Measurements from ENCODE around the gene ARHGAP22.

Gene ARHGAP22

GRCh38 chr10:48418189-48418788 lies 186.6 kb downstream of the ARHGAP22 start:
- no peak for DNase-seq (ENCODE audit: low spot score)

- DNase-seq (ENCODE audit: low spot score), result no peak
Measured at GRCh38 chr10:48417374-48417773, 187.5 kb downstream of the ARHGAP22 start.

GRCh38 chr10:48416584-48417232 lies 188.2 kb downstream of the ARHGAP22 start:
- no peak for DNase-seq (ENCODE audit: low spot score)

- no peak for DNase-seq (ENCODE audit: low spot score)
Measured at GRCh38 chr10:48414778-48415177, 190.1 kb downstream of the ARHGAP22 start.

GRCh38 chr10:48414160-48414559 lies 190.7 kb downstream of the ARHGAP22 start:
- DNase-seq (ENCODE audit: low spot score), result no peak

GRCh38 chr10:48412933-48413332 lies 191.9 kb downstream of the ARHGAP22 start:
- no peak for DNase-seq (ENCODE audit: low spot score)

- DNase-seq (ENCODE audit: low spot score), result no peak
Measured at GRCh38 chr10:48412081-48412480, 192.8 kb downstream of the ARHGAP22 start.

- no peak for DNase-seq (ENCODE audit: low spot score)
Measured at GRCh38 chr10:48411510-48411909, 193.4 kb downstream of the ARHGAP22 start.

- DNase-seq (ENCODE audit: low spot score), result no peak
Measured at GRCh38 chr10:48410503-48410902, 194.4 kb downstream of the ARHGAP22 start.

- no peak for DNase-seq (ENCODE audit: low spot score)
Measured at GRCh38 chr10:48406658-48407057, 198.2 kb downstream of the ARHGAP22 start.

- DNase-seq (ENCODE audit: low spot score), result no peak
Measured at GRCh38 chr10:48406204-48406603, 198.7 kb downstream of the ARHGAP22 start.

- no peak for DNase-seq (ENCODE audit: low spot score)
Measured at GRCh38 chr10:48404646-48405045, 200.2 kb downstream of the ARHGAP22 start.

- DNase-seq (ENCODE audit: low spot score), result no peak
Measured at GRCh38 chr10:48400850-48401220, 204.0 kb downstream of the ARHGAP22 start.

GRCh38 chr10:48400129-48400849 lies 204.6 kb downstream of the ARHGAP22 start:
- no peak for DNase-seq (ENCODE audit: low spot score)

GRCh38 chr10:48399551-48399950 lies 205.3 kb downstream of the ARHGAP22 start:
- DNase-seq (ENCODE audit: low spot score), result no peak

GRCh38 chr10:48399056-48399541 lies 205.8 kb downstream of the ARHGAP22 start:
- DNase-seq (ENCODE audit: low spot score), result no peak

- no peak for DNase-seq (ENCODE audit: low spot score)
Measured at GRCh38 chr10:48398261-48398660, 206.6 kb downstream of the ARHGAP22 start.
